Effector CD8-positive, alpha-beta T cell (primary cell): ENCODE data around the gene AGGF1.
"Not testable (repeated sequence)": the region's sequence is repeated elsewhere in the genome, so short reads cannot be mapped to it uniquely, and the experiment has no call there.

Source experiments
- DNase-seq: peaks from one replicate; lab custom pipeline; 2025; lab: John Stamatoyannopoulos, UW

AGGF1 gene

GRCh38 chr5:77086368-77086688, 56.1 kb downstream of the AGGF1 start:
- DNase-seq, result peak; percentile 6

- DNase-seq, result peak; percentile 46
Observed at GRCh38 chr5:77086689-77087483, 56.7 kb downstream of the AGGF1 start, which contains the start of gene ZBED3. TSS of gene ZBED3 (minus strand) at chr5:77087285. CDS start at chr5:77077878, 9,407 bp downstream.

DNA sequence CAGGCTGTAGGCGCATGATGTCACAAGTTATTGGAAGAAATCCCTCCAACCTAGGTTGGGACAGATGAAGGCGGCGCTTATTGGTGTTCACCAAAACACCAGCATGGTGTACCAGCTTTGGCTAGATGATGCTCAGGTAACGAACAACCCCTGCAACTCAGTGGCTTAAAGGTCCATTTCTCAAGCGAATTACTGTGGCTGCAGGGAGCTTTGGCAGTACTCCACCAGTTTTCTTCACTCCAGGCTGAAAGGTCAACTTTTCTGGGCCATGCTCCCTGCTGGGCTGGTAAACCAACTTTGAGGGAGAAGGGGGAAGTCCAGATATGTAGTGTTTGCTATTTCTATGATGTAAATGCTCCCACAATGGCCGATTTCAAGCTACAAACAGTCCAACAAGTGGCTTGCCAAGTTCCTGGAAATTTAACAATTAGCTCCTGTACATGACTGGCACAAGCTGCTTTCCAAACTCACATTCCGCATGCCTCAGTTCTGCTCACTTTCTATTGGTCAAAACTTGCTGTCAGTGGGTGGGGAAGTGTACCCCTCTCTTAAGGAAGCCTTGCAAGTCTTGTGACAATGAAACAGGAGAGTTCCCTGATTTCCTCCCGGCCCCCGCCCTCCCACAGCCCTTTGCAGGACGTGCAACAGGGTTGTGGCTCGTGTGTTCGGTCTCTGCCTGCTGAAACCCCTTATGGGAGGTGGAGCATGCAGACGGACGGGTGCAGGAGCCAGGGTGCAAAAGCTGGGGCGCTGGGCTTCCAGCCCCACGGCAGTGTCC, 57.5 kb downstream of the AGGF1 start:
- no peak for DNase-seq

GRCh38 chr5:77095189-77095588, 65.0 kb downstream of the AGGF1 start:
- DNase-seq, result no peak

DNA sequence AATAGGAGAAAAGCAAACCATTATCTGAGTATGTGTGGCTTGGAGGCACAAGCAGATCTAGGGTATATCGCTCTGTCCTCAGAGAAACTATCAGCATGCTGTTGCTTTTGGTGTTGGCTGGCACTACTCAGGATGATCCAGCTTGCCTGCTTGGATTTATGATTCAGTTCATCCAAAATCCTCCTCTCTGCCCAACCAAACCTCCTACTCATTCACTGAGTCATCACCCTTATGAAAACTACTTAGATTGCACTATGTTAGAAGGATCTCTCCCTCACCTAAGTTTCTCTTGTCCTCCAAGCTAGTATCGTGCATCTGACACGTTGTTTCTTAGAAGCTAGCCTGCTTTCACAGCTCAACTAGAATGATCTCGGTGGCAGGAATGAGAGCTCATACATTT, 71.1 kb downstream of the AGGF1 start:
- no peak for DNase-seq

- no peak for DNase-seq
Observed at GRCh38 chr5:77102549-77102948, 72.3 kb downstream of the AGGF1 start.

- DNase-seq, result no peak
Observed at GRCh38 chr5:77103457-77103856, 73.3 kb downstream of the AGGF1 start.

GRCh38 chr5:77104813-77105212, 74.6 kb downstream of the AGGF1 start:
- no peak for DNase-seq

DNA sequence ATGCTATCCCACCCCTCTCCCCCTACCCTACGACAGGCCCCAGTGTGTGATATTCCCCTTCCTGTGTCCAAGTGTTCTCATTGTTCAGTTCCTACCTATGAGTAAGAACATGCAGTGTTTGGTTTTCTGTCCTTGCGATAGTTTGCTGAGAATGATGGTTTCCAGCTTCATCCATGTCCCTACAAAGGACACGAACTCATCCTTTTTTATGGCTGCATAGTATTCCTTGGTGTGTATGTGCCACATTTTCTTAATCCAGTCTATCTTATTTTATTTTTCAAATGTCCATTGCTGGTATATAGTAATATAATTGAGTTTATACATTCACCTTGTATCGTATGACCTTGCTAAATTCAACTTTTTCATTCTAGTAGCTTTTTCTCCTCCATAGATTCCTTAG, 76.8 kb downstream of the AGGF1 start:
- DNase-seq, result not testable (repeated sequence)
